OCI-LY7 (cell line): ENCODE data around the gene ZNF512.

Source experiments
- EZH2phosphoT487 ChIP-seq: fragments of 200-600 bp; sonication (generic); IDR thresholded peaks from 2 replicates; pipeline ENCODE4 v1.6.1; 2018; ENCODE audit warnings: low read depth, borderline replicate concordance, mild to moderate bottlenecking, mixed run types, antibody characterized with exemption, low read length, moderate library complexity, mixed read lengths
- TF ChIP-seq, protein P1 (sequence below): fragments of 200-600 bp; sonication (generic); conservative IDR thresholded peaks from 2 replicates; pipeline ENCODE4 v1.5.1; 2014; ENCODE audit warnings: mild to moderate bottlenecking, antibody characterized with exemption, low read length, moderate library complexity, mixed read lengths

DNA sequence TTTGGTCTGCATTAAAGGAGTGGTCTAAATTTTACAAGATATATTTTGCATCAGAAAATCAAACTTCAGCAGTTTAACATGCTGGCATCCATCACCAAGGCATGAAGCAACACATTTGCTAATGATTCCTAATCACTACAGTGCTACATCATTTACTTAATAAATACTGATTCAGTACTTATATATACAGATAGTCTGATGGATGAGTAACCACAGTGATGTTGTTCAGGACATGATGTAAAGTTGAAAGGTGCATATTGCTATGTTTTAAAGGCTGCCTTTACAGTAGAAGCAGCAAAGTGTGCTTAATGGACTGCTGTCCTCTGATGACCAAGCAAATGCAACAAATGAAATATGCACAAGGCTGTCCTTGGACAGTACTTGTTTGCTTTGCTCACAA lies 69.5 kb downstream of the ZNF512 start:
- no peak for TF ChIP-seq EZH2phosphoT487
- TF ChIP-seq, protein P1, sequence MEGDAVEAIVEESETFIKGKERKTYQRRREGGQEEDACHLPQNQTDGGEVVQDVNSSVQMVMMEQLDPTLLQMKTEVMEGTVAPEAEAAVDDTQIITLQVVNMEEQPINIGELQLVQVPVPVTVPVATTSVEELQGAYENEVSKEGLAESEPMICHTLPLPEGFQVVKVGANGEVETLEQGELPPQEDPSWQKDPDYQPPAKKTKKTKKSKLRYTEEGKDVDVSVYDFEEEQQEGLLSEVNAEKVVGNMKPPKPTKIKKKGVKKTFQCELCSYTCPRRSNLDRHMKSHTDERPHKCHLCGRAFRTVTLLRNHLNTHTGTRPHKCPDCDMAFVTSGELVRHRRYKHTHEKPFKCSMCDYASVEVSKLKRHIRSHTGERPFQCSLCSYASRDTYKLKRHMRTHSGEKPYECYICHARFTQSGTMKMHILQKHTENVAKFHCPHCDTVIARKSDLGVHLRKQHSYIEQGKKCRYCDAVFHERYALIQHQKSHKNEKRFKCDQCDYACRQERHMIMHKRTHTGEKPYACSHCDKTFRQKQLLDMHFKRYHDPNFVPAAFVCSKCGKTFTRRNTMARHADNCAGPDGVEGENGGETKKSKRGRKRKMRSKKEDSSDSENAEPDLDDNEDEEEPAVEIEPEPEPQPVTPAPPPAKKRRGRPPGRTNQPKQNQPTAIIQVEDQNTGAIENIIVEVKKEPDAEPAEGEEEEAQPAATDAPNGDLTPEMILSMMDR, result no peak
